Endothelial cell of umbilical vein (primary cell): Measurements from ENCODE around the gene COQ8A.

Experiments used
- EZH2 ChIP-seq: IDR thresholded peaks from 2 replicates; pipeline ENCODE4 v1.6.1; 2012; ENCODE audit warnings: borderline replicate concordance, low read depth, mild to moderate bottlenecking, moderate library complexity, low read length, inconsistent platforms; ENCODE audit not compliant: severe bottlenecking
- FOS ChIP-seq: IDR thresholded peaks from 2 replicates; pipeline ENCODE4 v1.6.1; 2011; ENCODE audit warnings: mild to moderate bottlenecking, low read length, moderate library complexity, borderline replicate concordance; ENCODE audit not compliant: insufficient read depth
- JUN ChIP-seq: IDR thresholded peaks from 2 replicates; pipeline ENCODE4 v1.6.1; 2011; ENCODE audit warnings: borderline replicate concordance, low read depth; ENCODE audit not compliant: insufficient read length, insufficient read depth
- MAX ChIP-seq: IDR thresholded peaks from 2 replicates; pipeline ENCODE4 v1.6.1; 2011; ENCODE audit not compliant: insufficient read depth, insufficient read length
- POLR2A ChIP-seq: IDR thresholded peaks from 2 replicates; pipeline ENCODE4 v1.6.1; 2012; ENCODE audit warnings: low read depth, mild to moderate bottlenecking, control low read depth, low read length
- POLR2AphosphoS5 ChIP-seq: IDR thresholded peaks from 2 replicates; pipeline ENCODE4 v1.6.1; 2012; ENCODE audit warnings: low read depth, mild to moderate bottlenecking, control low read depth, low read length, moderate library complexity; ENCODE audit not compliant: insufficient read depth
- TF ChIP-seq, protein P1 (sequence below), 2 donors: IDR thresholded peaks; 1 replicate in 1 of 2; 2 replicates in 1 of 2; pipeline ENCODE4 v1.5.1; 2011; ENCODE audit warnings: low read length in 2 of 2, mild to moderate bottlenecking in 2 of 2, moderate library complexity in 2 of 2, control low read depth in 1 of 2, inconsistent platforms in 1 of 2, low read depth in 1 of 2; ENCODE audit not compliant: insufficient read depth in 1 of 2; ENCODE audit errors: extremely low read depth in 1 of 2

- TF ChIP-seq, protein P1, sequence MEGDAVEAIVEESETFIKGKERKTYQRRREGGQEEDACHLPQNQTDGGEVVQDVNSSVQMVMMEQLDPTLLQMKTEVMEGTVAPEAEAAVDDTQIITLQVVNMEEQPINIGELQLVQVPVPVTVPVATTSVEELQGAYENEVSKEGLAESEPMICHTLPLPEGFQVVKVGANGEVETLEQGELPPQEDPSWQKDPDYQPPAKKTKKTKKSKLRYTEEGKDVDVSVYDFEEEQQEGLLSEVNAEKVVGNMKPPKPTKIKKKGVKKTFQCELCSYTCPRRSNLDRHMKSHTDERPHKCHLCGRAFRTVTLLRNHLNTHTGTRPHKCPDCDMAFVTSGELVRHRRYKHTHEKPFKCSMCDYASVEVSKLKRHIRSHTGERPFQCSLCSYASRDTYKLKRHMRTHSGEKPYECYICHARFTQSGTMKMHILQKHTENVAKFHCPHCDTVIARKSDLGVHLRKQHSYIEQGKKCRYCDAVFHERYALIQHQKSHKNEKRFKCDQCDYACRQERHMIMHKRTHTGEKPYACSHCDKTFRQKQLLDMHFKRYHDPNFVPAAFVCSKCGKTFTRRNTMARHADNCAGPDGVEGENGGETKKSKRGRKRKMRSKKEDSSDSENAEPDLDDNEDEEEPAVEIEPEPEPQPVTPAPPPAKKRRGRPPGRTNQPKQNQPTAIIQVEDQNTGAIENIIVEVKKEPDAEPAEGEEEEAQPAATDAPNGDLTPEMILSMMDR (IDR thresholded peaks at IDR 0.05; ENCODE audit: extremely low read depth in 1 of 2, insufficient read depth in 1 of 2, low read depth in 1 of 2, low read length in 2 of 2), result no peak
- TF ChIP-seq MAX (no peak), POLR2A (no peak), EZH2 (no peak), FOS (no peak), POLR2AphosphoS5 (no peak), JUN (no peak)
Observed at GRCh38 chr1:226951286-226952117, 11.4 kb downstream of the COQ8A start.
